IMR-90 (cell line): ENCODE measurements around the gene PLD1.
A peak's percentile ranks its signal among the peaks of the same experiment; 100 is the strongest.

Source experiments
- CEBPB ChIP-seq: IDR thresholded peaks from 2 replicates; pipeline ENCODE4 v1.6.1; 2012; ENCODE audit warnings: low read depth, low read length, improper control_type of control experiment
- CTCF ChIP-seq: conservative IDR thresholded peaks from 2 replicates; pipeline ENCODE4 v1.5.1; 2012; ENCODE audit warnings: mild to moderate bottlenecking, low read depth, low read length, improper control_type of control experiment
- POLR2A ChIP-seq: IDR thresholded peaks from 2 replicates; pipeline ENCODE4 v1.6.1; 2012; ENCODE audit warnings: mild to moderate bottlenecking, low read depth, low read length
- RAD21 ChIP-seq: IDR thresholded peaks from 2 replicates; pipeline ENCODE4 v1.6.1; 2012; ENCODE audit warnings: low read length, improper control_type of control experiment
- RCOR1 ChIP-seq: IDR thresholded peaks from 2 replicates; pipeline ENCODE4 v1.6.1; 2012; ENCODE audit warnings: mild to moderate bottlenecking, low read length, improper control_type of control experiment; ENCODE audit not compliant: insufficient replicate concordance
- RFX5 ChIP-seq: IDR thresholded peaks from 2 replicates; pipeline ENCODE4 v1.8.0; 2012; ENCODE audit warnings: low read depth, mild to moderate bottlenecking, low read length, moderate library complexity
- USF2 ChIP-seq: fragments of 150-350 bp; IDR thresholded peaks from 2 replicates; pipeline ENCODE4 v1.6.1; 2017; ENCODE audit warnings: mild to moderate bottlenecking, antibody characterized with exemption, low read length, low read depth

- no peak for TF ChIP-seq CTCF
- TF ChIP-seq USF2: no peak
- TF ChIP-seq RFX5: no peak
- TF ChIP-seq POLR2A: no peak
- no peak for TF ChIP-seq RAD21
- no peak for TF ChIP-seq RCOR1
- TF ChIP-seq CEBPB: peak; percentile 27
These were observed 83.0 kb downstream of the PLD1 start for GRCh38 chr3:171727288-171727687.
